ENCODE results near the gene CAMK1D.

DNA sequence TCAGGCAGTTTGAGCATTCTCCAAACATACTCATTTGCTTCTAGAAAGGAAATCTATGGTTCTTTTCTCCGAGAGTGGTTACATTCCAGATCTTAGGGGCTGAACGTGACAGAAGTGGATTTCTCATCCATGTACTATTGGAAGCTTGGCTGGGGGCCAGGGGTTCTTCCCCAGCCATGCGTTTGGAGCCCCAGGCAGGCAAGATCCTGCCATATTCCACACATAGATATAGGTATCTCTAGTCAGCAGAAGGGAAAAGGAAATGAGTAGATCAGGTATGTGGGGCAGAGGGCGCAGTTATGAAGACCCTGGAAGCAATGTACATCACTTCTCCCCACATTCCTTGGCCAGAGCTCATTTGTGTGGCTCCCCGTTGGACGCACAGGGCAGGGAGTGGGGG, 352.3 kb downstream of the CAMK1D start:
- TF ChIP-seq, protein P1, sequence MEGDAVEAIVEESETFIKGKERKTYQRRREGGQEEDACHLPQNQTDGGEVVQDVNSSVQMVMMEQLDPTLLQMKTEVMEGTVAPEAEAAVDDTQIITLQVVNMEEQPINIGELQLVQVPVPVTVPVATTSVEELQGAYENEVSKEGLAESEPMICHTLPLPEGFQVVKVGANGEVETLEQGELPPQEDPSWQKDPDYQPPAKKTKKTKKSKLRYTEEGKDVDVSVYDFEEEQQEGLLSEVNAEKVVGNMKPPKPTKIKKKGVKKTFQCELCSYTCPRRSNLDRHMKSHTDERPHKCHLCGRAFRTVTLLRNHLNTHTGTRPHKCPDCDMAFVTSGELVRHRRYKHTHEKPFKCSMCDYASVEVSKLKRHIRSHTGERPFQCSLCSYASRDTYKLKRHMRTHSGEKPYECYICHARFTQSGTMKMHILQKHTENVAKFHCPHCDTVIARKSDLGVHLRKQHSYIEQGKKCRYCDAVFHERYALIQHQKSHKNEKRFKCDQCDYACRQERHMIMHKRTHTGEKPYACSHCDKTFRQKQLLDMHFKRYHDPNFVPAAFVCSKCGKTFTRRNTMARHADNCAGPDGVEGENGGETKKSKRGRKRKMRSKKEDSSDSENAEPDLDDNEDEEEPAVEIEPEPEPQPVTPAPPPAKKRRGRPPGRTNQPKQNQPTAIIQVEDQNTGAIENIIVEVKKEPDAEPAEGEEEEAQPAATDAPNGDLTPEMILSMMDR (IDR thresholded peaks at IDR 0.05; ENCODE audit: low read length): no peak
- TF ChIP-seq EZH2phosphoT487 (IDR thresholded peaks at IDR 0.05; ENCODE audit: low read length): no peak
- no peak for TF ChIP-seq EZH2 (optimal IDR thresholded peaks at IDR 0.05; ENCODE audit: low read depth, low read length)
